Measurements from ENCODE around the gene ANKRD27.

- no peak for TF ChIP-seq CTCF (IDR thresholded peaks at IDR 0.05; ENCODE audit: poor library complexity, severe bottlenecking)
- no peak for TF ChIP-seq EZH2 (IDR thresholded peaks at IDR 0.05; ENCODE audit: borderline replicate concordance, insufficient read depth, low read length, poor library complexity, severe bottlenecking)
- TF ChIP-seq REST (IDR thresholded peaks at IDR 0.05; ENCODE audit: borderline replicate concordance), result no peak
- no peak for TF ChIP-seq POLR2AphosphoS5 (IDR thresholded peaks at IDR 0.05)
- TF ChIP-seq RAD21 (conservative IDR thresholded peaks at IDR 0.05), result no peak
- no peak for TF ChIP-seq EP300 (conservative IDR thresholded peaks at IDR 0.05; ENCODE audit: poor library complexity, severe bottlenecking)
Measured at GRCh38 chr19:32598022-32598421, 77.0 kb downstream of the ANKRD27 start.

All from neural cell (in vitro differentiated cells).